Lung (tissue), 12 donors: ENCODE results near the gene SLC19A1. TPM values are rescaled to one million over a fixed set of nuclear protein-coding genes. Genes with fewer than 3 reads are reported as not detected.
A peak's percentile ranks its signal among the peaks of the same experiment; 100 is the strongest.

Experiments
- ATAC-seq: fragments of 200-7000 bp; cut with Tn5 transposase; one replicate; pipeline ENCODE4 v1.9.1; 2020; ENCODE audit warnings: moderate number of reproducible peaks; ENCODE audit not compliant: insufficient read depth, low FRiP score
- DNase-seq, 3 donors: peaks; one replicate each; pipeline ENCODE4 v3.0.0-alpha.2; 2013 to 2017
- H3K27ac ChIP-seq, 2 donors: one replicate each; pipeline ENCODE4 v1.5.1; 2013; ENCODE audit warnings: mild to moderate bottlenecking in 2 of 2, moderate library complexity in 2 of 2, control low read depth in 1 of 2, inconsistent platforms in 1 of 2, low read depth in 1 of 2, low read length in 1 of 2
- H3K27me3 ChIP-seq, 3 donors: one replicate each; pipeline ENCODE4 v1.5.1; 2013; ENCODE audit warnings: low read length in 2 of 3; ENCODE audit not compliant: control insufficient read depth in 3 of 3, insufficient read depth in 3 of 3
- H3K36me3 ChIP-seq, 4 donors: one replicate each; pipeline ENCODE4 v1.5.1; 2013; ENCODE audit warnings: low read length in 4 of 4, mild to moderate bottlenecking in 1 of 4, moderate library complexity in 1 of 4; ENCODE audit not compliant: control insufficient read depth in 4 of 4, insufficient read depth in 4 of 4
- H3K4me1 ChIP-seq, 5 donors: one replicate each; pipeline ENCODE4 v1.5.1; 2013; ENCODE audit warnings: low read length in 5 of 5, mild to moderate bottlenecking in 2 of 5, moderate library complexity in 1 of 5; ENCODE audit not compliant: control insufficient read depth in 5 of 5, insufficient read depth in 5 of 5
- H3K4me3 ChIP-seq: one replicate; pipeline ENCODE4 v1.5.1; 2013; ENCODE audit warnings: mild to moderate bottlenecking, control low read depth, moderate library complexity
- H3K9ac ChIP-seq, 2 donors: one replicate each; pipeline ENCODE4 v1.5.1; 2013; ENCODE audit warnings: low read length in 2 of 2, control low read depth in 1 of 2; ENCODE audit not compliant: insufficient read depth in 1 of 2
- H3K9me3 ChIP-seq, 4 donors: one replicate each; pipeline ENCODE4 v1.5.1; 2013; ENCODE audit warnings: low read length in 3 of 4, mild to moderate bottlenecking in 1 of 4, moderate library complexity in 1 of 4; ENCODE audit not compliant: control insufficient read depth in 4 of 4, insufficient read depth in 3 of 4
- WGBS, 2 donors: extraction: QIAGEN DNeasy Blood & Tissue Kit; methylation state at CpG; one replicate each; pipeline ENCODE4 v1.1.7; 2013; 5-methylcytosine and 5-hydroxymethylcytosine counted together
- polyA plus RNA-seq, 2 donors: library from polyadenylated mRNA; stranded (reverse); fragments of 200-250 nt; gene quantifications; one replicate each; pipeline ENCODE4 v1.2.1, GENCODE V29; 2013
- total RNA-seq, 2 donors: library from RNA; depleted of rRNA in 1 of 2; stranded (reverse); fragments of >200 nt in 1 of 2; gene quantifications; one replicate each; pipeline ENCODE4 v1.2.1, GENCODE V29; 2014 to 2021
- TF ChIP-seq, protein P1 (sequence below): IDR thresholded peaks from 2 replicates; pipeline ENCODE4 v1.5.1; 2012; ENCODE audit warnings: mild to moderate bottlenecking; ENCODE audit errors: control extremely low read depth, extremely low read depth
- donor health status: control.
- donor health status: control.
- donor health status: Bipolar disorder and iron deficiency.
- donor health status: healthy.
- donor health status: DM: yes; HTN: yes; CAD: no.

The SLC19A1 gene
- total and polyA plus RNA-seq, 4 donors = 23.8 to 42.0 (median 26.2) TPM

DNA sequence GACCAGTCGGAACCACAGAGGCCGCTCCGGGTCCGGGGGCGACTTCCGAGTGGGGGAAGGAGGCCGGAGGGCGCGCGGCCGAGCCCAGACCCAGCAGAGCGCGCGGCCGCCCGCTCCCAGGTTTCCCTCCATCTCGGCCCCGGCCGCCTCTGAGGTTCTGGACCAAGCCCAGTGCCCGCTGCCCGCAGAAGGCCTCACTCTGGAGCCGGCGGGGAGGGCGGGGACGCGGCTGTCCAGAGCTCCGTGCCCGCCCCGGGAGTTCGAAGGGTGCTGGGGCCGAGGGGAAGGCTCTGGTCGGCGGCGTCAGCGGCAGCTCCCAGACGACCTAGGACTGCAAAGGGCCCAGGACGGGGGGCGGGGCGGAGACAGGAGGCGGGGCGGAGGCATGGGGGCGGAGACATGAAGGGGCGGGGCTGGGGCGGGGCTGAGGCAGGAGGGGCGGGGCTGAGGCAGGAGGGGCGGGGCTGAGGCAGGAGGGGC lies 48.0 kb upstream of the SLC19A1 start:
- WGBS, 2 donors = 0 to 4% methylated on average over 31 to 46 of the region's 46 CpGs
- DNase-seq = peak in 1 of 3 donors; percentile 47
- Histone ChIP-seq H3K4me1 (peaks cover 0 to 8% (median 0%) of the 10 kb centered on the region in 5 donors), H3K27ac (peak overlapping the region in 1 of 2 donors; percentile 65), H3K9ac (no peak overlapping the region), H3K9me3 (peaks cover 0 to 19% (median 12%) of the 10 kb centered on the region in 4 donors), H3K36me3 (no peaks in the 10 kb centered on the region), H3K27me3 (peaks cover 0 to 14% (median 10%) of the 10 kb centered on the region in 3 donors), H3K4me3 (no peak overlapping the region)
- ATAC-seq = peak; percentile 72
- TF ChIP-seq, protein P1, sequence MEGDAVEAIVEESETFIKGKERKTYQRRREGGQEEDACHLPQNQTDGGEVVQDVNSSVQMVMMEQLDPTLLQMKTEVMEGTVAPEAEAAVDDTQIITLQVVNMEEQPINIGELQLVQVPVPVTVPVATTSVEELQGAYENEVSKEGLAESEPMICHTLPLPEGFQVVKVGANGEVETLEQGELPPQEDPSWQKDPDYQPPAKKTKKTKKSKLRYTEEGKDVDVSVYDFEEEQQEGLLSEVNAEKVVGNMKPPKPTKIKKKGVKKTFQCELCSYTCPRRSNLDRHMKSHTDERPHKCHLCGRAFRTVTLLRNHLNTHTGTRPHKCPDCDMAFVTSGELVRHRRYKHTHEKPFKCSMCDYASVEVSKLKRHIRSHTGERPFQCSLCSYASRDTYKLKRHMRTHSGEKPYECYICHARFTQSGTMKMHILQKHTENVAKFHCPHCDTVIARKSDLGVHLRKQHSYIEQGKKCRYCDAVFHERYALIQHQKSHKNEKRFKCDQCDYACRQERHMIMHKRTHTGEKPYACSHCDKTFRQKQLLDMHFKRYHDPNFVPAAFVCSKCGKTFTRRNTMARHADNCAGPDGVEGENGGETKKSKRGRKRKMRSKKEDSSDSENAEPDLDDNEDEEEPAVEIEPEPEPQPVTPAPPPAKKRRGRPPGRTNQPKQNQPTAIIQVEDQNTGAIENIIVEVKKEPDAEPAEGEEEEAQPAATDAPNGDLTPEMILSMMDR = no peak

GRCh38 chr21:45589686-45590245 lies 47.5 kb upstream of the SLC19A1 start:
- H3K9me3 ChIP-seq = peaks cover 0 to 19% (median 12%) of the 10 kb centered on the region in 4 donors
- ATAC-seq (no peak), DNase-seq (no peak)
- no peak overlapping the region for H3K27ac ChIP-seq
- TF ChIP-seq, protein P1 = no peak
- no peak overlapping the region for H3K4me3 ChIP-seq
- no peak overlapping the region for H3K9ac ChIP-seq
- H3K4me1 ChIP-seq = peaks cover 0 to 8% (median 3%) of the 10 kb centered on the region in 5 donors
- H3K36me3 ChIP-seq = no peaks in the 10 kb centered on the region
- 37 to 38% methylated on average over 41 of the region's 41 CpGs for WGBS, 2 donors
- H3K27me3 ChIP-seq = peaks cover 0 to 14% (median 10%) of the 10 kb centered on the region in 3 donors

DNA sequence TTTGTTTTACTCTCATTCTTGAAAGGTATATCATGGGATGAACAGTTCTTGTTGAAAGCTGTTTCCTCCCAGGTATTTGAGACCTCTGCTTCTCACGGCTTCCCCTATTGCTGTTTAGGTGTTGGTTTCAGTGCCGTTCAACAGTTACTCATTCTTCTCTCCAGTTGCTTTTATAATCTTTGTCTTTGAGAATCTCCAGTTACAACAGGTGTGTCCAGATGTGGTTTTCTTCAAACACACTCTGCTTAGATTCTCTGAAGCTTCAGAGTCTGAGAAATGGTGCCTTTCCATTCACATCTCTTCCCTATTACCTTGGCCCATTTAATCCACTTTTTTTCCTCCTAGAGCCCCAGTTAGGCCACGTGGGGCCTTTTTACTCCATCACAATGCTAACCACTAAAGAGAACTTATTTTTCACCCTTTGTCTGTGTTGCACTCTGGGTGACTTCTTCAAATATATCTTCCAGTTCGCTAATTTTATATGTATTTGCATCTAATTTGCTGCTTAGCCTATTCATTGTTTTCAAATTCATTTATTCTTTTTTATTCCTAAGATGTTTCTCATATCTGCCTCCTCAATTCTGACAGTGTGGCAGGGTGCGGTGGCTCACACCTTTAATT lies 46.7 kb upstream of the SLC19A1 start:
- Histone ChIP-seq H3K9ac (no peak overlapping the region), H3K4me3 (no peak overlapping the region), H3K27me3 (peaks cover 0 to 14% (median 10%) of the 10 kb centered on the region in 3 donors), H3K4me1 (peaks cover 0 to 8% (median 3%) of the 10 kb centered on the region in 5 donors), H3K27ac (no peak overlapping the region), H3K36me3 (no peaks in the 10 kb centered on the region), H3K9me3 (peaks cover 0 to 20% (median 12%) of the 10 kb centered on the region in 4 donors)
- no peak for ATAC-seq
- TF ChIP-seq, protein P1 = no peak
- 90 to 91% methylated on average over 5 of the region's 5 CpGs for WGBS, 2 donors
- no peak for DNase-seq
